HG03432 (cell line): ENCODE data around the gene MCTP2.

Source experiments
- ATAC-seq: cut with Tn5 transposase; IDR thresholded peaks from one replicate; pipeline ENCODE4 v1.9.1; 2021; ENCODE audit warnings: mild to moderate bottlenecking, moderate library complexity; ENCODE audit not compliant: unreplicated experiment

Gene MCTP2

DNA sequence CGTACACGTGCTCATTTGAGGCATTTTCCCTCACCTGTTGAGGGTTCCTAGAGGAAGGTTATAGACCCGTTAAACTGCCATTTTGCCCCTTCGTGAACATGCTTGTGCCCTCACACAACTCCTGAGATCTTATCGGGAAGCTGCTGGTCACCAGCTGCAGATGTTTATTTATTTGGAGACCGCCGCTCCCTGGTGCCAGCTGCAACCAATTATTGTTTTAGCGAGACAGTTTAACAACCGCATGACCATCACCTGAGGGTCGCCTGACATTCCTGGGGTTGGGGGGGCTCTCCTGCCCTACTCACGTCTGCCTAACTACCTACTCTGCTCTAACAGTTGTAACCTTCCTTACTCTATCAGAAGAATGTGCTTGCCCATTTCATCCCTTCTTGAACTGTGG lies 292.5 kb downstream of the MCTP2 start:
- ATAC-seq = no peak

DNA sequence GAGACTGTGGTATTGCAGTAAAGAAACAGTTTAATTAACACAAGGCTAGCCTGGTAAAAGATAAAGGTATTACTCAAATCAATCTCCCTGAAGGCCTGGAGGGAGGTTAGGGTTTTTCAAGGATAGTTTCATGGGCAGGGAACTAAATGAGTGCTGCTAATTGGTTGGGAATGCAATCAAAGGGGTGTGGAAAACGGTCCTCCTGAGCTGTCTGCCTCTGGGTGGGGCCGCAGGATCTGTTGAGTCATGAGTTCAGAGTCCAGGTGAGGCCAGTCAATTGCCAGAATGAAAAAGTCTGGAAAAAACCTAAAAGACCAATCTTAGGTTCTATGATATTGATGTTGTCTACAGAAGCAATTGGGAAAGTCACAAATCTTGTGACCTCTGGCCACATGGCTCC lies 293.2 kb downstream of the MCTP2 start:
- no peak for ATAC-seq

DNA sequence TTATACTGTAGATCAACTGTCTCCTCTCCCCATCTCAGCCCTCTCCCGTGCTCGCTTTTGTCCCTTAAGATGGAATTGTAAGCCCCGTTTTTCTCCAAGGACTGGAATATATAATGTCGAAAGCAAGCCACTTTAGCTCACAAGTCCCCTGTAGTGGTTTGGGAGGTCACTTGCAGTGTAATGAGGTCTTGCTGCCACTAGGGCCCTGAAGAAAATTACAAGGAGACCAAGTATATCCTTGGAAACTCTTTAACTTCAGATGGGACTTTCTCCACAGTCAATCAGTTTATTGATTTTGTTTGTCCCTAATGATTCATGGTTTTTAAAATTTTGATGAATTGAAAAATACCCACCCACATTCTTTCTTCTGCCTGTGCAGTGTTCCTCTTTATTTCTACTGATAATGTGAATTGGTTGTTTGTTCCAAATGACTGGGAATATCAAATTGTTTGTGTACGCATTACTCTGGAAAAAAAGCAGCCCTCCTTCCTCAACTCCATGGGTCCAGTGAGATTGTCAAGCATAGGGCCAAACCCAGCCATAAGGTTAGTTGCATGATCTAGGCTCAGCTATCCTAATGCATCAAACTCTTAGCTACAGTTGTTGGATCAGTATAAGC lies 294.8 kb downstream of the MCTP2 start:
- peak; percentile 63 for ATAC-seq

DNA sequence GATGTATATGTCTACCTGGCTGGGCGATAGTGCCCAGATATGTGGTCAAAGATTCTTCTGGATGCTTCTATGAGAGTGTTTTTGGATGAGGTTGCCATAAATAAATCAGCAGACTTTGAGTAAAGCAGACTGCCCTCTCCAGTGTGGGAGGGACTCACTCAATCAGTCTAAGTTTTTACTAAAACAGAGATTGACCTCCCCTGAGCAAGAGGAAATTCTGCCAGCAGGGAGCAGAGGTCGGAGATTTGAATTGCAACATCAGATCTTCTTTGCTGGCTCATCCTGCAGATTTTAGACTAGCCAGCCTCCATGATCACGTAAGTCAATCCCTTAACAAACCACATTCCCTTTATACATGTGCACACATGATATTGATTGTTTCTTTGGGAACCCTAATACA lies 300.9 kb downstream of the MCTP2 start:
- ATAC-seq = no peak
